Liver (tissue), 9 donors: Measurements from ENCODE around the gene KRTAP1-1. TPM values are rescaled to one million over a fixed set of nuclear protein-coding genes. Genes with fewer than 3 reads are reported as not detected.

Experiments
- DNase-seq: peaks from one replicate; pipeline ENCODE4 v3.0.0-alpha.2; 2017; ENCODE audit warnings: low spot score
- H3K27ac ChIP-seq, 2 donors: one replicate each; pipeline ENCODE4 v1.7.0; 2013; ENCODE audit warnings: inconsistent platforms in 2 of 2, low read length in 2 of 2, control low read depth in 1 of 2, low read depth in 1 of 2, mild to moderate bottlenecking in 1 of 2
- H3K27me3 ChIP-seq, 4 donors: one replicate each; pipeline versions ENCODE4 v1.6.1 to v1.7.0; 2013; ENCODE audit warnings: low read length in 3 of 4, inconsistent platforms in 1 of 4, mild to moderate bottlenecking in 1 of 4, moderate library complexity in 1 of 4; ENCODE audit not compliant: control insufficient read depth in 4 of 4, insufficient read depth in 4 of 4
- H3K36me3 ChIP-seq, 4 donors: one replicate each; pipeline versions ENCODE4 v1.6.1 to v1.7.0; 2013; ENCODE audit warnings: low read length in 3 of 4, mild to moderate bottlenecking in 3 of 4, low read depth in 1 of 4, moderate library complexity in 1 of 4; ENCODE audit not compliant: control insufficient read depth in 4 of 4, insufficient read depth in 3 of 4
- H3K4me1 ChIP-seq, 4 donors: one replicate each; pipeline versions ENCODE4 v1.6.1 to v1.7.0; 2013; ENCODE audit warnings: low read length in 3 of 4, mild to moderate bottlenecking in 3 of 4, moderate library complexity in 1 of 4; ENCODE audit not compliant: control insufficient read depth in 4 of 4, insufficient read depth in 4 of 4
- H3K4me3 ChIP-seq, 3 donors: one replicate each; pipeline versions ENCODE4 v1.6.1 to v1.7.0; 2013; ENCODE audit warnings: low read length in 3 of 3, control low read depth in 1 of 3, low read depth in 1 of 3, mild to moderate bottlenecking in 1 of 3
- H3K9ac ChIP-seq, 2 donors: one replicate each; pipeline ENCODE4 v1.7.0; 2013; ENCODE audit warnings: low read length in 2 of 2, mild to moderate bottlenecking in 2 of 2, moderate library complexity in 2 of 2, control low read depth in 1 of 2, low read depth in 1 of 2
- H3K9me3 ChIP-seq, 4 donors: one replicate each; pipeline versions ENCODE4 v1.6.1 to v1.7.0; 2013; ENCODE audit warnings: low read length in 3 of 4; ENCODE audit not compliant: control insufficient read depth in 4 of 4
- EGR1 ChIP-seq, 2 donors: IDR thresholded peaks; 2 replicates each; pipeline ENCODE4 v1.6.1; 2016 to 2018; ENCODE audit warnings: antibody characterized with exemption in 2 of 2, low read depth in 2 of 2
- FOXA1 ChIP-seq: IDR thresholded peaks from 2 replicates; pipeline ENCODE4 v1.6.1; 2016; ENCODE audit warnings: antibody characterized with exemption
- FOXA2 ChIP-seq: IDR thresholded peaks from 2 replicates; pipeline ENCODE4 v1.6.1; 2016; ENCODE audit warnings: antibody characterized with exemption
- GABPA ChIP-seq, 2 donors: IDR thresholded peaks in 1 of 2; conservative IDR thresholded peaks in 1 of 2; 2 replicates each; pipeline ENCODE4 v1.6.1; 2016; ENCODE audit warnings: antibody characterized with exemption in 2 of 2, mild to moderate bottlenecking in 1 of 2, moderate library complexity in 1 of 2
- HNF4G ChIP-seq: IDR thresholded peaks from 2 replicates; pipeline ENCODE4 v1.6.1; 2016; ENCODE audit warnings: antibody characterized with exemption
- JUND ChIP-seq, 2 donors: IDR thresholded peaks; 2 replicates each; pipeline ENCODE4 v1.6.1; 2016; ENCODE audit warnings: antibody characterized with exemption in 2 of 2
- NR2F2 ChIP-seq: IDR thresholded peaks from 2 replicates; pipeline ENCODE4 v1.6.1; 2016; ENCODE audit warnings: antibody characterized with exemption
- RAD21 ChIP-seq, 2 donors: IDR thresholded peaks; 2 replicates each; pipeline ENCODE4 v1.6.1; 2016; ENCODE audit warnings: antibody characterized with exemption in 2 of 2, mild to moderate bottlenecking in 2 of 2
- RXRA ChIP-seq, 2 donors: IDR thresholded peaks; 2 replicates each; pipeline ENCODE4 v1.6.1; 2017 to 2018; ENCODE audit warnings: antibody characterized with exemption in 2 of 2, mild to moderate bottlenecking in 1 of 2
- SP1 ChIP-seq: IDR thresholded peaks from 2 replicates; pipeline ENCODE4 v1.6.1; 2018; ENCODE audit warnings: antibody characterized with exemption, mild to moderate bottlenecking
- TAF1 ChIP-seq: conservative IDR thresholded peaks from 2 replicates; pipeline ENCODE4 v1.6.1; 2016; ENCODE audit warnings: antibody characterized with exemption, mild to moderate bottlenecking
- WGBS: extraction: QIAGEN DNeasy Blood & Tissue Kit; methylation state at CpG from one replicate; pipeline ENCODE4 v1.1.7; 2013; 5-methylcytosine and 5-hydroxymethylcytosine counted together
- polyA plus RNA-seq, 2 donors: library from polyadenylated mRNA; stranded (reverse) in 1 of 2; unstranded in 1 of 2; fragments of 200-250 nt in 1 of 2; fragments of >200 nt in 1 of 2; fragmentation: Nextera tagmentation in 1 of 2; extraction: Ambion mirVana in 1 of 2; gene quantifications; one replicate each; pipeline versions ENCODE4 v1.2.1 to v1.2.3, GENCODE V29; 2013 to 2015
- total RNA-seq, 2 donors: library from RNA; depleted of rRNA; stranded (reverse); fragments of >200 nt; gene quantifications; one replicate each; pipeline ENCODE4 v1.2.3, GENCODE V29; 2014
- TF ChIP-seq, protein P1 (sequence below): IDR thresholded peaks from 2 replicates; pipeline ENCODE4 v1.6.1; 2016; ENCODE audit warnings: antibody characterized with exemption
- TF ChIP-seq, protein P2 (sequence below): IDR thresholded peaks from 2 replicates; pipeline ENCODE4 v1.6.1; 2016; ENCODE audit warnings: antibody characterized with exemption
- TF ChIP-seq, protein P3 (sequence below): IDR thresholded peaks from 2 replicates; pipeline ENCODE4 v1.6.1; 2016; ENCODE audit warnings: antibody characterized with exemption
- TF ChIP-seq, protein P4 (sequence below): IDR thresholded peaks from 2 replicates; pipeline ENCODE4 v1.6.1; 2016; ENCODE audit warnings: antibody characterized with exemption, mild to moderate bottlenecking
- TF ChIP-seq, protein P5 (sequence below): fragments of 150-350 bp; IDR thresholded peaks from 2 replicates; pipeline ENCODE4 v1.5.1; 2017; ENCODE audit warnings: improper control_type of control experiment, low read depth, low read length; ENCODE audit not compliant: missing input control
- donor health status: healthy.
- donor health status: healthy.
- donor health status: healthy.
- donor health status: healthy.
- donor health status: healthy.

The KRTAP1-1 gene
- total and polyA plus RNA-seq, 4 donors = not detected

DNA sequence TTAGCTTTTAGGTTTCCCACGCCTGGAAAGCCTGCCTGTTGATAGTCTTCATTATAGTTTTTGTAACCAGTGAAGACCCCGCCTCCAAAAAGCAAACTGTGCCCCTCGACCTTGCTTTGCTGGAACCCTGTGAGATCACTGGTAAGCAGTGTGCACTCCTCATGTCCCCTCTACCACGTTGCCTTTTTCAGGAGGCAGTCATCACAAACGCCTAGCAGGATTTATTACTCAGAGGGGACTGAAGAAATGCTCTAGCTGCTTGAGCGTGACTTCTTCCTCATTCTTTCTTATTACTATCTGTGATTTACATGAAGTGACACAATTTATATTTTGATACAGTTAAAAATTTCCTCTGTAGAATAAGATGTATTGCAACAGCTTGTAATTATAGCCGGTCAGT lies 25.8 kb downstream of the KRTAP1-1 start:
- no peak overlapping the region for H3K9ac ChIP-seq
- DNase-seq = no peak
- H3K27me3 ChIP-seq = peaks cover 0 to 4% (median 0%) of the 10 kb centered on the region in 4 donors
- H3K9me3 ChIP-seq = no peaks in the 10 kb centered on the region
- 74% methylated on average over 7 of the region's 7 CpGs for WGBS
- H3K27ac ChIP-seq = no peak overlapping the region
- H3K4me3 ChIP-seq = no peak overlapping the region
- no peaks in the 10 kb centered on the region for H3K4me1 ChIP-seq
- no peaks in the 10 kb centered on the region for H3K36me3 ChIP-seq
- TF ChIP-seq SP1 (no peak), FOXA1 (no peak), NR2F2 (no peak), EGR1 (IDR thresholded peaks at IDR 0.05; ENCODE audit: low read depth in 2 of 2) (no peak), JUND (IDR thresholded peaks at IDR 0.05) (no peak), RAD21 (IDR thresholded peaks at IDR 0.05) (no peak), RXRA (IDR thresholded peaks at IDR 0.05) (no peak), TAF1 (no peak), HNF4G (no peak), GABPA (IDR thresholded peaks at IDR 0.05 in 1 of 2, conservative IDR thresholded peaks at IDR 0.05 in 1 of 2) (no peak), FOXA2 (no peak)
- TF ChIP-seq, protein P1, sequence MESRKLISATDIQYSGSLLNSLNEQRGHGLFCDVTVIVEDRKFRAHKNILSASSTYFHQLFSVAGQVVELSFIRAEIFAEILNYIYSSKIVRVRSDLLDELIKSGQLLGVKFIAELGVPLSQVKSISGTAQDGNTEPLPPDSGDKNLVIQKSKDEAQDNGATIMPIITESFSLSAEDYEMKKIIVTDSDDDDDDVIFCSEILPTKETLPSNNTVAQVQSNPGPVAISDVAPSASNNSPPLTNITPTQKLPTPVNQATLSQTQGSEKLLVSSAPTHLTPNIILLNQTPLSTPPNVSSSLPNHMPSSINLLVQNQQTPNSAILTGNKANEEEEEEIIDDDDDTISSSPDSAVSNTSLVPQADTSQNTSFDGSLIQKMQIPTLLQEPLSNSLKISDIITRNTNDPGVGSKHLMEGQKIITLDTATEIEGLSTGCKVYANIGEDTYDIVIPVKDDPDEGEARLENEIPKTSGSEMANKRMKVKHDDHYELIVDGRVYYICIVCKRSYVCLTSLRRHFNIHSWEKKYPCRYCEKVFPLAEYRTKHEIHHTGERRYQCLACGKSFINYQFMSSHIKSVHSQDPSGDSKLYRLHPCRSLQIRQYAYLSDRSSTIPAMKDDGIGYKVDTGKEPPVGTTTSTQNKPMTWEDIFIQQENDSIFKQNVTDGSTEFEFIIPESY = no peak
- TF ChIP-seq, protein P2, sequence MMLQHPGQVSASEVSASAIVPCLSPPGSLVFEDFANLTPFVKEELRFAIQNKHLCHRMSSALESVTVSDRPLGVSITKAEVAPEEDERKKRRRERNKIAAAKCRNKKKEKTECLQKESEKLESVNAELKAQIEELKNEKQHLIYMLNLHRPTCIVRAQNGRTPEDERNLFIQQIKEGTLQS = no peak
- TF ChIP-seq, protein P3, sequence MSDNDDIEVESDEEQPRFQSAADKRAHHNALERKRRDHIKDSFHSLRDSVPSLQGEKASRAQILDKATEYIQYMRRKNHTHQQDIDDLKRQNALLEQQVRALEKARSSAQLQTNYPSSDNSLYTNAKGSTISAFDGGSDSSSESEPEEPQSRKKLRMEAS = no peak
- TF ChIP-seq, protein P4, sequence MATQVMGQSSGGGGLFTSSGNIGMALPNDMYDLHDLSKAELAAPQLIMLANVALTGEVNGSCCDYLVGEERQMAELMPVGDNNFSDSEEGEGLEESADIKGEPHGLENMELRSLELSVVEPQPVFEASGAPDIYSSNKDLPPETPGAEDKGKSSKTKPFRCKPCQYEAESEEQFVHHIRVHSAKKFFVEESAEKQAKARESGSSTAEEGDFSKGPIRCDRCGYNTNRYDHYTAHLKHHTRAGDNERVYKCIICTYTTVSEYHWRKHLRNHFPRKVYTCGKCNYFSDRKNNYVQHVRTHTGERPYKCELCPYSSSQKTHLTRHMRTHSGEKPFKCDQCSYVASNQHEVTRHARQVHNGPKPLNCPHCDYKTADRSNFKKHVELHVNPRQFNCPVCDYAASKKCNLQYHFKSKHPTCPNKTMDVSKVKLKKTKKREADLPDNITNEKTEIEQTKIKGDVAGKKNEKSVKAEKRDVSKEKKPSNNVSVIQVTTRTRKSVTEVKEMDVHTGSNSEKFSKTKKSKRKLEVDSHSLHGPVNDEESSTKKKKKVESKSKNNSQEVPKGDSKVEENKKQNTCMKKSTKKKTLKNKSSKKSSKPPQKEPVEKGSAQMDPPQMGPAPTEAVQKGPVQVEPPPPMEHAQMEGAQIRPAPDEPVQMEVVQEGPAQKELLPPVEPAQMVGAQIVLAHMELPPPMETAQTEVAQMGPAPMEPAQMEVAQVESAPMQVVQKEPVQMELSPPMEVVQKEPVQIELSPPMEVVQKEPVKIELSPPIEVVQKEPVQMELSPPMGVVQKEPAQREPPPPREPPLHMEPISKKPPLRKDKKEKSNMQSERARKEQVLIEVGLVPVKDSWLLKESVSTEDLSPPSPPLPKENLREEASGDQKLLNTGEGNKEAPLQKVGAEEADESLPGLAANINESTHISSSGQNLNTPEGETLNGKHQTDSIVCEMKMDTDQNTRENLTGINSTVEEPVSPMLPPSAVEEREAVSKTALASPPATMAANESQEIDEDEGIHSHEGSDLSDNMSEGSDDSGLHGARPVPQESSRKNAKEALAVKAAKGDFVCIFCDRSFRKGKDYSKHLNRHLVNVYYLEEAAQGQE = no peak
- TF ChIP-seq, protein P5, sequence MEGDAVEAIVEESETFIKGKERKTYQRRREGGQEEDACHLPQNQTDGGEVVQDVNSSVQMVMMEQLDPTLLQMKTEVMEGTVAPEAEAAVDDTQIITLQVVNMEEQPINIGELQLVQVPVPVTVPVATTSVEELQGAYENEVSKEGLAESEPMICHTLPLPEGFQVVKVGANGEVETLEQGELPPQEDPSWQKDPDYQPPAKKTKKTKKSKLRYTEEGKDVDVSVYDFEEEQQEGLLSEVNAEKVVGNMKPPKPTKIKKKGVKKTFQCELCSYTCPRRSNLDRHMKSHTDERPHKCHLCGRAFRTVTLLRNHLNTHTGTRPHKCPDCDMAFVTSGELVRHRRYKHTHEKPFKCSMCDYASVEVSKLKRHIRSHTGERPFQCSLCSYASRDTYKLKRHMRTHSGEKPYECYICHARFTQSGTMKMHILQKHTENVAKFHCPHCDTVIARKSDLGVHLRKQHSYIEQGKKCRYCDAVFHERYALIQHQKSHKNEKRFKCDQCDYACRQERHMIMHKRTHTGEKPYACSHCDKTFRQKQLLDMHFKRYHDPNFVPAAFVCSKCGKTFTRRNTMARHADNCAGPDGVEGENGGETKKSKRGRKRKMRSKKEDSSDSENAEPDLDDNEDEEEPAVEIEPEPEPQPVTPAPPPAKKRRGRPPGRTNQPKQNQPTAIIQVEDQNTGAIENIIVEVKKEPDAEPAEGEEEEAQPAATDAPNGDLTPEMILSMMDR = no peak

DNA sequence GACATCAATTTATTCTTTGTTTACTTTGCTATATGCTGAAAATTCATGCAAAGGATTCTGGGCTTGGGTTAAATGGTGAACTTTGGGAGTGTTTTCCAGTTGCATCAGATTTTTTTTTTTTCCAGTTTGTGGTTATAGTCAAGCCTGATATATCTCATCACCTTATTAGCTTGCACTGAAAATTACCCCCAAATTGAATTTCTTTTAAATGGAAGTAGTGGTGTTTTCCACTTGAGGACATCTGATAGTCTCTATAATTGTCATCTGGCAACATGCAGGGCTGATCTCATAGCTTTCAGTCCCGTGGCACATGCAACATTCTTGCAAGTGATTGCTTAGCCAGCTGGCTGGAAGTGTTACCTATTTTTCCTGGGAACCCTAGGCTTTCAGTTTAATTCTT lies 27.6 kb downstream of the KRTAP1-1 start:
- Histone ChIP-seq H3K4me1 (no peaks in the 10 kb centered on the region), H3K9ac (no peak overlapping the region), H3K9me3 (no peaks in the 10 kb centered on the region), H3K4me3 (no peak overlapping the region), H3K27me3 (peaks cover 0 to 4% (median 0%) of the 10 kb centered on the region in 4 donors), H3K36me3 (no peaks in the 10 kb centered on the region), H3K27ac (no peak overlapping the region)
- WGBS = 52% methylated on average over 1 of the region's 1 CpG
- no peak for DNase-seq
- TF ChIP-seq, protein P5 = no peak
